ENCODE measurements around the gene GGA2. TPM values are rescaled to one million over a fixed set of nuclear protein-coding genes. Genes with fewer than 3 reads are reported as not detected.

GGA2 gene
- total RNA-seq, 2 donors from 2014 or later = 83.4 to 120 TPM

DNA sequence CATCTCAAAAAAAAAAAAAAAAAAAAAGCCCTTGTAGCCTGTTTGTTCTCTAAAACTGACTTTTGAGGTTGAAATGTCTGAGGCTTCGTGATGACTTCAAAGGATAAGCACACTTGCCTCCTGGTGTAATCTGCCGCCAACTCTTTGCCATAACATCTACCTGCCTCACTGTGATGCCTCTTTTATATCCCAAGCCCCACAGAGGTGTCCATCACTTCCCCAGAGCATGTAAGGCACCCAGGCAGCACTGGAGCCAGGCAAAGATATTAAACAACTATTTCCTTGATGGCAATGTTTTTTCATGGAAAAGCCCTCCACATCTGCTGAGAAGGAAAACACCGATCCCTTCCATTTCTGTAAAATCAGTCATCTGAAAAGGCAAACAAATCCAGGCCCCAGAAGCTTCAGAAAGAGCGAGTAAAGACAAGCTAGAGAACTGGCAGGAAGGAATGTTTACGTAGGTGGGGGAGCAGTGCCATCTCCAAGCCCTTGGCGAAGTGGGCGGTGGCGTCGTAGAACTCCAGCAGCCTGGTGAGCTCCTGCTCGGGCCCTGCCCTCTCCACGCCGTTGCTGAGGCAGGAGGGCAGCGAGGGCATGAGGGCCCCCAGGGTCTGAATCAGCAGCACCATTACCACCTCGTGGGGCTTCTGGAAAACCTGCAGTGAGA, 85.9 kb downstream of the GGA2 start:
- H3K27ac Mint-ChIP-seq = peak overlapping the region; percentile 18 to 26
- peaks cover 0 to 6% of the 10 kb centered on the region in 2 donors for H3K36me3 Mint-ChIP-seq
- DNase-seq (ENCODE audit: low spot score in 2 of 2) (no peak), ATAC-seq (no peak)
- H3K9me3 Mint-ChIP-seq = no peaks in the 10 kb centered on the region

- H3K27ac Mint-ChIP-seq = peak overlapping the region in 1 of 2 donors; percentile 18
- peaks cover 0 to 6% of the 10 kb centered on the region in 2 donors for H3K36me3 Mint-ChIP-seq
- H3K9me3 Mint-ChIP-seq = no peaks in the 10 kb centered on the region
- DNase-seq (ENCODE audit: low spot score in 2 of 2) (no peak), ATAC-seq (no peak)
Measured at GRCh38 chr16:23423496-23424049, 86.7 kb downstream of the GGA2 start.

- H3K27ac Mint-ChIP-seq = no peak overlapping the region
- ATAC-seq (no peak), DNase-seq (ENCODE audit: low spot score in 2 of 2) (no peak)
- no peaks in the 10 kb centered on the region for H3K9me3 Mint-ChIP-seq
- H3K36me3 Mint-ChIP-seq = peaks cover 0 to 6% of the 10 kb centered on the region in 2 donors
Measured at GRCh38 chr16:23420011-23420410, 90.3 kb downstream of the GGA2 start.

DNA sequence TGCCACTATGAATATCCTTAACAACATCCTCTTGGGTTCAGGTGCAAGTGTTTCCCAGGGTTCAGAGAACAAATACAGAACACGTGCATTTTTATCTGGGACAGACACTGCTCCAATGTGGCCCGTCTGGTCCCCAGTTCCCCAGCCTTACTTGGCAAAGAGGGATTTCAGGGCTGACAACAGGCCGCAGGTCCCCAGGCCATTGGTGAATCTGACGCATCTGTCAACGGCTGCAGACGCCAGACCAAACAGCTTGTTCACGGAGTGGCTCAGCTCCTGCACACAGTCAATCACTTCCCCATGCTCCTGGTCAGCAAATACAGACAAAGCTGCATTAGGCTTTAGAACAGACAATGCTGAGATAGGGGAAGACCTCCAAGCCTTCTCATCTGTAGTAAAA, 93.5 kb downstream of the GGA2 start:
- no peak for ATAC-seq

DNA sequence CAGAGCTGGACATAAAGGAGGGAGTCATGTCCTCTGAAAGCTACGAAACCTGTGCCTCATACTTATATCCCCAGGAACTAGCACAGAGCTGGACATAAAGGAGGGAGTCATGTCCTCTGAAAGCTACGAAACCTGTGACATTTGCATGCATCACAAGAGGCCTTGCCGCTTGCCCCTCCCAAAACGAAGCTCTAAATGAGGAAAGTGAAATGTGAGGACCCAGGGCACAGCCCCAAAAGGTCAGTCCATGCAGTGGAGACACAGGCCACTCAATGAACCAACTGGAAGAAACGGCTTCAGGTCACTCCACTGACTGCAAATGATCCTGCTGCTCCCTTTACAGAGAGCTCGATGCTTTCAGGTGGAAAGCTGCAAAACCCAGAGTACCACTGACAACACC, 95.6 kb downstream of the GGA2 start:
- ATAC-seq (no peak), DNase-seq (ENCODE audit: low spot score in 2 of 2) (no peak)
- peak overlapping the region in 1 of 2 donors; percentile 30 for H3K27ac Mint-ChIP-seq
- no peaks in the 10 kb centered on the region for H3K9me3 Mint-ChIP-seq
- H3K36me3 Mint-ChIP-seq = peaks cover 0 to under 1% of the 10 kb centered on the region in 2 donors

More for the DNA sequence above, 93.5 kb downstream of the GGA2 start:
- no peaks in the 10 kb centered on the region for H3K36me3 Mint-ChIP-seq
- DNase-seq (ENCODE audit: low spot score in 2 of 2) = no peak
- H3K9me3 Mint-ChIP-seq = no peaks in the 10 kb centered on the region
- no peak overlapping the region for H3K27ac Mint-ChIP-seq

Other genes starting within 250 kb of the GGA2 start
- gene SCNN1B, start 208.2 kb downstream of the GGA2 start, total RNA-seq = not detected
- 10 to 100 TPM; 24.4 to 30.1 TPM for gene COG7, start 57.3 kb downstream of the GGA2 start, total RNA-seq
- gene EARS2, start 46.9 kb upstream of the GGA2 start, total RNA-seq = 10 to 100 TPM; 22.9 to 30.6 TPM
- 10 to 100 TPM; 44.0 to 61.5 TPM for gene UBFD1, start 47.2 kb upstream of the GGA2 start, total RNA-seq
- gene NDUFAB1, start 85.8 kb upstream of the GGA2 start, total RNA-seq = 100 to 1,000 TPM; 123 to 150 TPM
- gene PALB2, start 130.8 kb upstream of the GGA2 start, total RNA-seq = 10 to 100 TPM; 21.6 to 22.9 TPM
- 10 to 100 TPM; 71.2 to 88.0 TPM for gene DCTN5, start 131.0 kb upstream of the GGA2 start, total RNA-seq
- gene PLK1, start 168.4 kb upstream of the GGA2 start, total RNA-seq = 10 to 100 TPM; 80.0 to 93.4 TPM
- not detected for gene ERN2, start 202.7 kb upstream of the GGA2 start, total RNA-seq
- gene CHP2, start 244.5 kb upstream of the GGA2 start, total RNA-seq = not detected

Data from activated naive CD4-positive, alpha-beta T cell treated with anti-CD3 and anti-CD28 coated beads, Interleukin-2, amount 50 U/mL, for 72 hours (primary cell).